Nephron (organoid): ENCODE results near the gene ZNF574.
"Not testable (repeated sequence)": the region's sequence is repeated elsewhere in the genome, so short reads cannot be mapped to it uniquely, and the experiment has no call there.

Experiments used
- H3K27ac Mint-ChIP-seq, 3 experiments: 2 replicates each; pipeline ENCODE4 v1.8.0; 2020; ENCODE audit warnings: mixed read lengths in 3 of 3, mild to moderate bottlenecking in 2 of 3, moderate library complexity in 1 of 3
- H3K27me3 Mint-ChIP-seq: 2 replicates; pipeline ENCODE4 v1.8.0; 2021; ENCODE audit warnings: low read depth, mild to moderate bottlenecking, moderate library complexity, mixed read lengths
- H3K36me3 Mint-ChIP-seq: 2 replicates; pipeline ENCODE4 v1.8.0; 2020; ENCODE audit warnings: low read depth, mixed read lengths
- H3K4me1 Mint-ChIP-seq: 2 replicates; pipeline ENCODE4 v1.8.0; 2020; ENCODE audit warnings: mixed read lengths
- H3K4me3 Mint-ChIP-seq, 3 experiments: 2 replicates each; pipeline ENCODE4 v1.8.0; 2020; ENCODE audit warnings: mild to moderate bottlenecking in 3 of 3, mixed read lengths in 3 of 3, moderate library complexity in 2 of 3
- H3K9me3 Mint-ChIP-seq: 2 replicates; pipeline ENCODE4 v1.8.0; 2020; ENCODE audit warnings: mixed read lengths
- TF ChIP-seq, protein P1 (sequence below), 3 experiments: fragments of 200-600 bp; sonication (generic); IDR thresholded peaks; one replicate each; pipeline ENCODE4 v1.5.0; 2021; ENCODE audit warnings: antibody characterized with exemption in 3 of 3; ENCODE audit not compliant: unreplicated experiment in 3 of 3

Gene ZNF574

DNA sequence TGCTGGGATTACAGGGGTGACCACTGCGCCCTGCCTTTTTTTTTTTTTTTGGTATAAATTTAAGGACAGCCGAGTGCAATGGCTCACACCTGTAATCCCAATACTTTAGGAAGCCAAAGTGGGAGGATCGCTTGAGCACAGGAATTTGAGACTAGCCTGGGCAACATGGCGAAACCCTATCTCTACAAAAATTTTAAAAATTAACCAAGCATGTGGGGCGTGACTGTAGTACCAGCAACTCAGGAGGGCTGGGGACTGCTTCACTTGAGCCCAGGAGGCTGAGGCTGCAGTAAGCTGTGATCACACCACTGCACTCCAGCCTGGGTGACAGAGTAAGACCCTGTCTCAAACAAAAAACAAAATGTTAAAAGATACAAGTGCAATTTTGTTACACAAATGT lies 21.5 kb downstream of the ZNF574 start:
- no peaks in the 10 kb centered on the region for H3K4me1 Mint-ChIP-seq
- no peak overlapping the region for H3K4me3 Mint-ChIP-seq
- no peak overlapping the region for H3K27ac Mint-ChIP-seq
- H3K9me3 Mint-ChIP-seq = no peaks in the 10 kb centered on the region
- no peaks in the 10 kb centered on the region for H3K36me3 Mint-ChIP-seq
- peaks cover 32% of the 10 kb centered on the region for H3K27me3 Mint-ChIP-seq
- TF ChIP-seq, protein P1, sequence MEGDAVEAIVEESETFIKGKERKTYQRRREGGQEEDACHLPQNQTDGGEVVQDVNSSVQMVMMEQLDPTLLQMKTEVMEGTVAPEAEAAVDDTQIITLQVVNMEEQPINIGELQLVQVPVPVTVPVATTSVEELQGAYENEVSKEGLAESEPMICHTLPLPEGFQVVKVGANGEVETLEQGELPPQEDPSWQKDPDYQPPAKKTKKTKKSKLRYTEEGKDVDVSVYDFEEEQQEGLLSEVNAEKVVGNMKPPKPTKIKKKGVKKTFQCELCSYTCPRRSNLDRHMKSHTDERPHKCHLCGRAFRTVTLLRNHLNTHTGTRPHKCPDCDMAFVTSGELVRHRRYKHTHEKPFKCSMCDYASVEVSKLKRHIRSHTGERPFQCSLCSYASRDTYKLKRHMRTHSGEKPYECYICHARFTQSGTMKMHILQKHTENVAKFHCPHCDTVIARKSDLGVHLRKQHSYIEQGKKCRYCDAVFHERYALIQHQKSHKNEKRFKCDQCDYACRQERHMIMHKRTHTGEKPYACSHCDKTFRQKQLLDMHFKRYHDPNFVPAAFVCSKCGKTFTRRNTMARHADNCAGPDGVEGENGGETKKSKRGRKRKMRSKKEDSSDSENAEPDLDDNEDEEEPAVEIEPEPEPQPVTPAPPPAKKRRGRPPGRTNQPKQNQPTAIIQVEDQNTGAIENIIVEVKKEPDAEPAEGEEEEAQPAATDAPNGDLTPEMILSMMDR (IDR thresholded peaks at IDR 0.05; ENCODE audit: unreplicated experiment in 3 of 3) = no peak

DNA sequence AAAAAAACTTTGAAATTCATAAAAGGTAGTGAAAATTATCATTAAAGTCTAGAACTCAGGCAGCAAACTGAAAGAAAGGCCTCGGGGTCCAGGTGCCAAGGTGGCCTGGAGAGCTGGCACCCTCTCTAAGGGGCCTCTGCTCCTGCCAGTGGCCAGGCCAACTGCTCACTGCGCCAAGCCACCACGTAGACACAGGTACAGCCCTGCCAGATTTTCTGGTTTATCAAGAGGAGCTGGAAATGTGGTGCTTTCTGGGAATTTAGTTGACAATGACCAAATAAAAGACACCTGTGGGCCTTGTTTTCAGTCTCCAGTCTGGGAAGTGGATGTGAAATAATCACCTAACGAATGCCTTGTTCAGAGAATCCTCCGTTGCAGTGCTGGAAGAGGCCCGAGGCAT lies 22.8 kb downstream of the ZNF574 start:
- TF ChIP-seq, protein P1 (IDR thresholded peaks at IDR 0.05; ENCODE audit: unreplicated experiment in 3 of 3) = no peak
- no peaks in the 10 kb centered on the region for H3K36me3 Mint-ChIP-seq
- H3K4me3 Mint-ChIP-seq = no peak overlapping the region
- no peaks in the 10 kb centered on the region for H3K9me3 Mint-ChIP-seq
- no peaks in the 10 kb centered on the region for H3K4me1 Mint-ChIP-seq
- H3K27ac Mint-ChIP-seq = no peak overlapping the region
- peaks cover 38% of the 10 kb centered on the region for H3K27me3 Mint-ChIP-seq

DNA sequence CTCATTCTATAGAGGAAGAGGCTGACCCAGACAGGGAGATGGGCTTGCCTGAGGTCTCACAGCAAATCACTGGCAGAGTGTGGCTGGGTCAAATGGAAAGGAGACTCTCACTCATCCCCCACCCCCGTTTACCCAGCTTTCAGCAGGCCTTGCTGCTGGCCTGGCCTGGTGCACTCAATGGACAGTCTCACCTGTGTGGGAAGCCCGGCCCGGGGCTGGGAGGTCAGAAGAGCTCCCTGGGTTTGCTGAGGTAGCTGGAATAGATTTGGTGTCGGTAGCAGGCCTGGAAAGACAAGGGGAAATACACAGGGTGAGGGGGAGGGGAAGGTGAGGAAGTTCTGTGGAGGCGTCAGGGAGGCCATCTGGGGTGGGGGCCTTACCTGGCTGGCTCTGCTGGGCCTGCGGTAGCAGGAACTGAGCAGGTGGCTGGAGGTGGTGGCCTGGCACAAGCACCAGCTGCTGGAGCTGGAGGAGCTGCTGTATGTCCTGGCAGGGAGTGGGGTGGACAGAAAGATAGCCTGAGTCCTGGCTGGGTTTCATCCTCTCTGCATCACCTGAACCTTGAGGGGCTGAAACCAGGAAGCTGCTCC lies 23.5 kb downstream of the ZNF574 start:
- H3K27me3 Mint-ChIP-seq = peaks cover 36% of the 10 kb centered on the region
- no peaks in the 10 kb centered on the region for H3K9me3 Mint-ChIP-seq
- H3K4me3 Mint-ChIP-seq = no peak overlapping the region
- no peaks in the 10 kb centered on the region for H3K36me3 Mint-ChIP-seq
- H3K27ac Mint-ChIP-seq = no peak overlapping the region
- TF ChIP-seq, protein P1 (IDR thresholded peaks at IDR 0.05; ENCODE audit: unreplicated experiment in 3 of 3) = no peak
- no peaks in the 10 kb centered on the region for H3K4me1 Mint-ChIP-seq

DNA sequence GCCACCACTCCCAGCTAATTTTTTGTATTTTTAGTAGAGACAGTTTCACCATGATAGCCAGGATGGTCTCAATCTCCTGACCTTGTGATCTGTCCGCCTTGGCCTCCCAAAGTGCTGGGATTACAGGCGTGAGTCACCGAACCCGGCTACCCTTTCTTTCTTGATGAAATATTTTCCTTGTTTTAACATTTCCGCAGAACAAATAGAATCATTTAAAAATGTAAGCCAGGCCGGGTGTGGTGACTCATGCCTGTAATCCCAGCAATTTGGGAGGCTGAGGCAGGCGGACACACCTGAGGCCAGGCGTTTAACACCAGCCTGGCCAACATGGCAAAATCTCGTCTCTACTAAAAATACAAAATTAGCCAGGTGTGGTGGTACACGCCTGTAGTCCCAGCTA lies 24.3 kb downstream of the ZNF574 start:
- not testable (repeated sequence) for H3K27ac Mint-ChIP-seq, H3K4me3 Mint-ChIP-seq
- peaks cover 38% of the 10 kb centered on the region for H3K27me3 Mint-ChIP-seq

DNA sequence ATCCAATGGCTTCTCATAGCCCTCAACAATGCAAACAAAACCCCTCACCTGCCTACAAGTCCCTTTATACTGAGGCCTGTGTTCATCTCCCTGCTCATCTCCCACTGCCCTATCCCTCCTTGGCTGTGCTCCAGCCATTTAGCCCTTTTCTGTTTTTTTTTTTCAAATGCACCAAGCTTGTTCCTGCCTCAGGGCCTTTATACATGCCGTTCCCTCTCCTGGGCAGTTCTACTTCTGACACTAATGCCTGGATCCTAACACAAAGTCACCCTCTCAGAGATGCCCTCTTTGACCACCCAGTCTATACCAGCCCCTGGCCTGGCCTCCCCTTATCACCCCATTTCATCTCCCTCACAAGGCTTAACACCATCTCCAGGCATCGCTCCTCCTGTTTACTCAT lies 26.9 kb downstream of the ZNF574 start:
- TF ChIP-seq, protein P1 (IDR thresholded peaks at IDR 0.05; ENCODE audit: unreplicated experiment in 3 of 3) = no peak
- Mint-ChIP-seq H3K27ac (no peak overlapping the region), H3K36me3 (no peaks in the 10 kb centered on the region), H3K27me3 (peaks cover 40% of the 10 kb centered on the region), H3K4me3 (no peak overlapping the region), H3K4me1 (no peaks in the 10 kb centered on the region), H3K9me3 (no peaks in the 10 kb centered on the region)

More for the DNA sequence above, 24.3 kb downstream of the ZNF574 start:
- H3K9me3 Mint-ChIP-seq, H3K4me1 Mint-ChIP-seq, H3K36me3 Mint-ChIP-seq: not testable (repeated sequence)

DNA sequence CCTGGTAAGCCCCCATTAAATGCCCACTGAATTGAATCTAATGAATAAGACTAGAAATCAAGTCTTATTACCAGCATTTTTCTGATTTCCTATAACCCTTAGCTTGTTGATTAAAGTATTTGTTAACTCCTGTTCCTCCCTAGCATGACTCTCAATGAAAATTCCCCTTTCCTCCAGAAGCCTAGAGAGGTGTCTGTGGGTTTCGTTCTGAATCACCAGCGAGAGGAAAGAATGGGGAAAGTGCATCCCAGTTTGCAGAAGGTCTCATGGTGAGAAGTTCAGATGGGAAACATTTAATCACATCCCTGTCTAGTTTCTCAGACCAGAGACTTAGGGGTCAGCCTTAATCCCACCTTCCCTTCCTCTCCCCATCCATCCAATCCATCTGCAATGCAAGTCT lies 29.4 kb downstream of the ZNF574 start:
- TF ChIP-seq, protein P1 (IDR thresholded peaks at IDR 0.05; ENCODE audit: unreplicated experiment in 3 of 3) = no peak
- no peaks in the 10 kb centered on the region for H3K4me1 Mint-ChIP-seq
- H3K9me3 Mint-ChIP-seq = no peaks in the 10 kb centered on the region
- H3K4me3 Mint-ChIP-seq = no peak overlapping the region
- H3K27ac Mint-ChIP-seq = no peak overlapping the region
- peaks cover 38% of the 10 kb centered on the region for H3K27me3 Mint-ChIP-seq
- H3K36me3 Mint-ChIP-seq = no peaks in the 10 kb centered on the region
